Astrocyte (in vitro differentiated cells and primary cell): ENCODE results near the gene DNTT. TPM values are rescaled to one million over a fixed set of nuclear protein-coding genes. Genes with fewer than 3 reads are reported as not detected.

Experiments
- DNase-seq: peaks from one replicate; pipeline ENCODE4 v3.0.0-alpha.2; 2010; ENCODE audit warnings: low read depth
- FAIRE-seq: peaks from 2 replicates; lab custom pipeline; 2011; peaks lifted over from hg19 to GRCh38; lab: Jason Lieb, UNC
- H2AFZ ChIP-seq: 2 replicates; pipeline ENCODE4 v1.6.0; 2012; ENCODE audit warnings: low read depth, low read length, inconsistent platforms
- H3K27ac ChIP-seq: 2 replicates; pipeline ENCODE4 v1.5.1; 2011; ENCODE audit warnings: low read depth, low read length, inconsistent platforms
- H3K27me3 ChIP-seq: 2 replicates; pipeline ENCODE4 v1.6.0; 2011; ENCODE audit warnings: low read length, inconsistent platforms; ENCODE audit not compliant: insufficient read depth
- H3K36me3 ChIP-seq: 2 replicates; pipeline ENCODE4 v1.5.1; 2011; ENCODE audit warnings: low read length, inconsistent platforms; ENCODE audit not compliant: insufficient read depth
- H3K4me1 ChIP-seq: 2 replicates; pipeline ENCODE4 v1.5.1; 2011; ENCODE audit warnings: low read length, inconsistent platforms; ENCODE audit not compliant: insufficient read depth
- H3K4me2 ChIP-seq: 2 replicates; pipeline ENCODE4 v1.6.0; 2012; ENCODE audit warnings: low read length, inconsistent platforms
- H3K4me3 ChIP-seq: 2 replicates; pipeline ENCODE4 v1.5.1; 2011; ENCODE audit warnings: low read depth, mild to moderate bottlenecking, low read length, inconsistent platforms; ENCODE audit not compliant: insufficient read depth
- H3K79me2 ChIP-seq: 2 replicates; pipeline ENCODE4 v1.6.0; 2012; ENCODE audit warnings: mild to moderate bottlenecking, low read length, inconsistent platforms; ENCODE audit not compliant: insufficient read depth
- H3K9ac ChIP-seq: 2 replicates; pipeline ENCODE4 v1.6.0; 2012; ENCODE audit warnings: mild to moderate bottlenecking, low read length, inconsistent platforms
- H3K9me3 ChIP-seq: 2 replicates; pipeline ENCODE4 v1.5.1; 2012; ENCODE audit warnings: low read depth, mild to moderate bottlenecking, low read length, inconsistent platforms; ENCODE audit not compliant: insufficient read depth
- H4K20me1 ChIP-seq: 2 replicates; pipeline ENCODE4 v1.6.0; 2012; ENCODE audit warnings: low read length, inconsistent platforms; ENCODE audit not compliant: insufficient read depth
- H3K27ac Mint-ChIP-seq: one replicate; pipeline ENCODE4 v1.8.0; 2021; ENCODE audit warnings: mild to moderate bottlenecking, mixed read lengths; ENCODE audit not compliant: unreplicated experiment
- H3K27me3 Mint-ChIP-seq: one replicate; pipeline ENCODE4 v1.8.0; 2021; ENCODE audit warnings: low read depth, mixed read lengths; ENCODE audit not compliant: unreplicated experiment
- H3K36me3 Mint-ChIP-seq: one replicate; pipeline ENCODE4 v1.8.0; 2021; ENCODE audit warnings: low read depth, mixed read lengths; ENCODE audit not compliant: unreplicated experiment
- H3K4me1 Mint-ChIP-seq: one replicate; pipeline ENCODE4 v1.8.0; 2021; ENCODE audit warnings: low read depth, mixed read lengths; ENCODE audit not compliant: unreplicated experiment
- H3K4me3 Mint-ChIP-seq: one replicate; pipeline ENCODE4 v1.8.0; 2021; ENCODE audit warnings: mild to moderate bottlenecking, moderate library complexity, mixed read lengths; ENCODE audit not compliant: unreplicated experiment
- H3K9me3 Mint-ChIP-seq: one replicate; pipeline ENCODE4 v1.8.0; 2021; ENCODE audit warnings: mild to moderate bottlenecking, mixed read lengths; ENCODE audit not compliant: unreplicated experiment
- EZH2 ChIP-seq: IDR thresholded peaks from 2 replicates; pipeline ENCODE4 v1.6.1; 2012; ENCODE audit warnings: mild to moderate bottlenecking, low read length, inconsistent platforms; ENCODE audit not compliant: insufficient read depth
- total RNA-seq: library from RNA; stranded (reverse); gene quantifications from 2 replicates; pipeline ENCODE4 v1.2.1, GENCODE V29; 2021
- TF ChIP-seq, protein P1 (sequence below): IDR thresholded peaks from 2 replicates; pipeline ENCODE4 v1.5.1; 2011; ENCODE audit warnings: low read depth, mild to moderate bottlenecking, inconsistent platforms, low read length, moderate library complexity; ENCODE audit not compliant: insufficient read depth

Gene DNTT
- total RNA-seq, 1 donor from 2014 or later = not detected

DNA sequence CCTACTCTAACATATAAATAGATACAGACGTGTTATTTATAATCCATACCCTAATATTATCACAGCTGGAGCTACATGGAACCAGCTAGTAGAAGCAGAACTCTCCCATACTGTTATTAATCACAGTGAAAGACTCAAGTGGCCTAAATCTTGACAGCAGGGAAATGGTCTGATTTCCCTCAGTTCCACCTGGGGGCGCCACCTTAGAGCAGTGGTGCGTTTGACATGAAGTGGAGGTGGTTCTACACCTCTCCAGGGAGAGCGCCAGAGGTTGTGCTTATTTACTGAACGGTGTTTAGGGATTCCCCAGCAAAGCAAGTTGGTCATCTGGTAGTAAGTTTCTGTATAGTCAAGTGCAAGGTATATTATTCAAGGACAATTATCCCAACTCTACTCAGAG is 17.6 kb downstream of the DNTT start:
- Histone ChIP-seq H3K36me3 (no peaks in the 10 kb centered on the region), H3K9me3 (no peaks in the 10 kb centered on the region), H3K4me3 (no peak overlapping the region), H3K27ac (no peak overlapping the region), H3K27me3 (peaks cover 2% of the 10 kb centered on the region), H3K4me2 (no peak overlapping the region), H4K20me1 (no peaks in the 10 kb centered on the region), H3K4me1 (no peaks in the 10 kb centered on the region), H3K9ac (no peak overlapping the region), H2AFZ (no peak overlapping the region), H3K79me2 (no peaks in the 10 kb centered on the region)
- H3K27me3 Mint-ChIP-seq = peaks cover 12% of the 10 kb centered on the region
- DNase-seq = no peak
- FAIRE-seq = no peak
- H3K4me3 Mint-ChIP-seq = no peak overlapping the region
- H3K4me1 Mint-ChIP-seq = peaks cover 7% of the 10 kb centered on the region
- TF ChIP-seq EZH2 = no peak
- TF ChIP-seq, protein P1, sequence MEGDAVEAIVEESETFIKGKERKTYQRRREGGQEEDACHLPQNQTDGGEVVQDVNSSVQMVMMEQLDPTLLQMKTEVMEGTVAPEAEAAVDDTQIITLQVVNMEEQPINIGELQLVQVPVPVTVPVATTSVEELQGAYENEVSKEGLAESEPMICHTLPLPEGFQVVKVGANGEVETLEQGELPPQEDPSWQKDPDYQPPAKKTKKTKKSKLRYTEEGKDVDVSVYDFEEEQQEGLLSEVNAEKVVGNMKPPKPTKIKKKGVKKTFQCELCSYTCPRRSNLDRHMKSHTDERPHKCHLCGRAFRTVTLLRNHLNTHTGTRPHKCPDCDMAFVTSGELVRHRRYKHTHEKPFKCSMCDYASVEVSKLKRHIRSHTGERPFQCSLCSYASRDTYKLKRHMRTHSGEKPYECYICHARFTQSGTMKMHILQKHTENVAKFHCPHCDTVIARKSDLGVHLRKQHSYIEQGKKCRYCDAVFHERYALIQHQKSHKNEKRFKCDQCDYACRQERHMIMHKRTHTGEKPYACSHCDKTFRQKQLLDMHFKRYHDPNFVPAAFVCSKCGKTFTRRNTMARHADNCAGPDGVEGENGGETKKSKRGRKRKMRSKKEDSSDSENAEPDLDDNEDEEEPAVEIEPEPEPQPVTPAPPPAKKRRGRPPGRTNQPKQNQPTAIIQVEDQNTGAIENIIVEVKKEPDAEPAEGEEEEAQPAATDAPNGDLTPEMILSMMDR = no peak
- H3K27ac Mint-ChIP-seq = no peak overlapping the region
- no peaks in the 10 kb centered on the region for H3K9me3 Mint-ChIP-seq
- no peaks in the 10 kb centered on the region for H3K36me3 Mint-ChIP-seq

DNA sequence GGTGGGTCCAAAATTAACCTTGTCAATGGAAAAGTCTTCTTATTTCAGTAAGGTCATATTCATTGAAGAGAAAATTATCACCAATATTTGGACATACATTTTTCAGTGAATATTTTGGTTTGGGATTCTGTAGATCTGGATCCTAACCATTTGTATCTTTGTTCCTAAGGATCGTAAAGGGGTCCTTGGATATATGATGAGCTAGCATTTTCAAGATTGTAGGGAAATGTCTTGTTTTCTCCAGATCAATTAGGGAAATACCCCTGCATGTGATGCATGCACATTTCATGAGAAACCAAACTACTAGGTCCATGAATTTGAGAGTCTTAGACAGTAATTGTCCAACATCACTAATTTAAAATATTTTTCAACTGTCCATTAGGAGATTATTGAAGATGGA is 18.0 kb downstream of the DNTT start:
- H3K4me2 ChIP-seq = no peak overlapping the region
- no peak for TF ChIP-seq EZH2
- TF ChIP-seq, protein P1 = no peak
- H3K4me1 ChIP-seq = no peaks in the 10 kb centered on the region
- Mint-ChIP-seq H3K4me1 (peaks cover 7% of the 10 kb centered on the region), H3K36me3 (no peaks in the 10 kb centered on the region), H3K4me3 (no peak overlapping the region), H3K9me3 (no peaks in the 10 kb centered on the region), H3K27me3 (peaks cover 15% of the 10 kb centered on the region), H3K27ac (no peak overlapping the region)
- H3K79me2 ChIP-seq = no peaks in the 10 kb centered on the region
- no peak overlapping the region for H3K4me3 ChIP-seq
- H2AFZ ChIP-seq = no peak overlapping the region
- DNase-seq (no peak), FAIRE-seq (no peak)
- H3K27ac ChIP-seq = no peak overlapping the region
- H3K36me3 ChIP-seq = no peaks in the 10 kb centered on the region
- H3K9me3 ChIP-seq = no peaks in the 10 kb centered on the region
- H3K27me3 ChIP-seq = peaks cover 2% of the 10 kb centered on the region
- no peaks in the 10 kb centered on the region for H4K20me1 ChIP-seq
- no peak overlapping the region for H3K9ac ChIP-seq

DNA sequence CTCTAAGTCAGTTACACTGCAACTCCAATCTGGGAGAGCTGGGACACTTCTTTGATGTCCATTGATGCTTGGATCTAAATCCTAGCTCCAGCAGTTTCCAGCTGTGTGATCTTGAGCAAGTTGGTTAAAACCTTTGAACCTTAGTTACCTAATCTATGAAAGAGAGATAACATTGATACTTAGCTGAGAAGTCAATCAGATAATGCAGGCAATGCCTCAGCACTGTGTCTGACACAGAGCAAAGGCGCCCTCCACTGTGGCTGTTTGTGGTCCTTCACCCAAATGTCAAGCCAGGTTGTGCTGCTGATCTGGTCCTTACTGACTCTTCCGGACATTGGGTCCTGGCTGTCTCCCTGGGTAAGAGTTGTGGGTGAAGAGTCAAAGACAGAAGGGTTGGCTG is 20.2 kb downstream of the DNTT start:
- no peak overlapping the region for H2AFZ ChIP-seq
- H4K20me1 ChIP-seq = no peaks in the 10 kb centered on the region
- Mint-ChIP-seq H3K27ac (no peak overlapping the region), H3K36me3 (no peaks in the 10 kb centered on the region), H3K4me3 (no peak overlapping the region), H3K4me1 (peaks cover 7% of the 10 kb centered on the region), H3K9me3 (no peaks in the 10 kb centered on the region), H3K27me3 (peaks cover 23% of the 10 kb centered on the region)
- FAIRE-seq = no peak
- DNase-seq = no peak
- no peaks in the 10 kb centered on the region for H3K4me1 ChIP-seq
- TF ChIP-seq, protein P1 = no peak
- no peak for TF ChIP-seq EZH2
- no peaks in the 10 kb centered on the region for H3K36me3 ChIP-seq
- H3K4me3 ChIP-seq = no peak overlapping the region
- no peak overlapping the region for H3K9ac ChIP-seq
- no peaks in the 10 kb centered on the region for H3K79me2 ChIP-seq
- peaks cover 2% of the 10 kb centered on the region for H3K27me3 ChIP-seq
- H3K9me3 ChIP-seq = no peaks in the 10 kb centered on the region
- H3K27ac ChIP-seq = no peak overlapping the region
- no peak overlapping the region for H3K4me2 ChIP-seq
